ENCODE measurements around the gene ANAPC10. TPM values are rescaled to one million over a fixed set of nuclear protein-coding genes. Genes with fewer than 3 reads are reported as not detected.

ANAPC10 gene
- total RNA-seq, 1 experiment from 2014 or later = 38.9 TPM

GRCh38 chr4:145090380-145090779 is 7.6 kb downstream of the ANAPC10 start:
- intact Hi-C loops (cut with micrococcal nuclease) = loop anchor here (10.0 kb wide), 1 partner anchor 524 kb away; the partner anchor contains the start of gene MMAA

DNA sequence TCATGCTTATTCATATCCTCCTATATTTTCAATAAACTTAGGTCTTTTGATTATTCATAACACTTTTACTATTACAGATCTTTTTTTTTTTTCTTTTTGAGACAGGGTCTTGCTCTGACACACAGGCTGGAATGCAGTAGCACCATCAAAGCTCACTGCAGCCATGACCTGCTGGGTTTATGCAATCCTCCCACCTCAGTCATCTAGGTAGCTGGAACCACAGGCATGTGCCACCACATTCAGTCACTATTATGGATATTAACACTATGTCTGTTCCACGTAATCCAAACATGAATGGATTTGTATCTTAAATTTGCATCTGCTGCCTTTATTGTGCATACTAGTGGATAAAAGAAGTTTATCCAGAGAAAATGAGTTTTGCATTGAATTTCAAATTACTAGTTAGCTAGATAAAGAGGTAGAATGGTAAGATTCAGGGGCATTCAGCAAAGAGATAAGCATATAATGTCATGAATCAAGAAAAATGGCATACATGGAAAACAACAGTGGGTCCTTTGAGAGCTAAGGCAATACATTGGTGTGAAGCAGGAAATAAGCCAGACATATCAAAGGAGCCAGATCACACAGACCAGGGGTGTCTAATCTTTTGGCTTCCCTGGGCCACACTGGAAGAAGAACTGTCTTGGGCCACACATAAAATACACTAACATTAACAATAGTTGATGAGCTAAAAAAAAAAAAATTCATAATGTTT is 13.9 kb downstream of the ANAPC10 start:
- POLR2A ChIA-PET = interaction anchor here (1.1 to 3.6 kb wide), 2 partner anchors 13 to 49 kb away, joined by 4 to 17 read pairs; partner anchors contain the start of genes ABCE1 and ANAPC10

More at GRCh38 chr4:145090380-145090779, 7.6 kb downstream of the ANAPC10 start:
- TF ChIP-seq, protein P1, sequence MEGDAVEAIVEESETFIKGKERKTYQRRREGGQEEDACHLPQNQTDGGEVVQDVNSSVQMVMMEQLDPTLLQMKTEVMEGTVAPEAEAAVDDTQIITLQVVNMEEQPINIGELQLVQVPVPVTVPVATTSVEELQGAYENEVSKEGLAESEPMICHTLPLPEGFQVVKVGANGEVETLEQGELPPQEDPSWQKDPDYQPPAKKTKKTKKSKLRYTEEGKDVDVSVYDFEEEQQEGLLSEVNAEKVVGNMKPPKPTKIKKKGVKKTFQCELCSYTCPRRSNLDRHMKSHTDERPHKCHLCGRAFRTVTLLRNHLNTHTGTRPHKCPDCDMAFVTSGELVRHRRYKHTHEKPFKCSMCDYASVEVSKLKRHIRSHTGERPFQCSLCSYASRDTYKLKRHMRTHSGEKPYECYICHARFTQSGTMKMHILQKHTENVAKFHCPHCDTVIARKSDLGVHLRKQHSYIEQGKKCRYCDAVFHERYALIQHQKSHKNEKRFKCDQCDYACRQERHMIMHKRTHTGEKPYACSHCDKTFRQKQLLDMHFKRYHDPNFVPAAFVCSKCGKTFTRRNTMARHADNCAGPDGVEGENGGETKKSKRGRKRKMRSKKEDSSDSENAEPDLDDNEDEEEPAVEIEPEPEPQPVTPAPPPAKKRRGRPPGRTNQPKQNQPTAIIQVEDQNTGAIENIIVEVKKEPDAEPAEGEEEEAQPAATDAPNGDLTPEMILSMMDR (IDR thresholded peaks at IDR 0.05; ENCODE audit: unreplicated experiment) = no peak
- ChIA-PET CTCF (no interaction called here), POLR2A (no interaction called here)
- Mint-ChIP-seq H3K27me3 (ENCODE audit: insufficient read depth, unreplicated experiment) (no peaks in the 10 kb centered on the region), H3K9me3 (ENCODE audit: unreplicated experiment) (peaks cover 19% of the 10 kb centered on the region), H3K27ac (ENCODE audit: low read depth, unreplicated experiment) (no peak overlapping the region), H3K36me3 (ENCODE audit: insufficient read depth, unreplicated experiment) (peaks cover 52% of the 10 kb centered on the region), H3K4me1 (ENCODE audit: insufficient read depth, unreplicated experiment) (peaks cover 9% of the 10 kb centered on the region), H3K4me3 (ENCODE audit: unreplicated experiment) (no peak overlapping the region)
- no peak for DNase-seq (ENCODE audit: unreplicated experiment)
- BruUV-seq (replicated peaks) = no TSS peak

GRCh38 chr4:145081756-145082155 is 16.2 kb downstream of the ANAPC10 start:
- CTCF ChIA-PET = no interaction called here

More for the DNA sequence above, 13.9 kb downstream of the ANAPC10 start:
- no peak overlapping the region for H3K27ac Mint-ChIP-seq (ENCODE audit: low read depth, unreplicated experiment)
- H3K9me3 Mint-ChIP-seq (ENCODE audit: unreplicated experiment) = no peaks in the 10 kb centered on the region
- DNase-seq (ENCODE audit: unreplicated experiment) = no peak
- no peaks in the 10 kb centered on the region for H3K4me1 Mint-ChIP-seq (ENCODE audit: insufficient read depth, unreplicated experiment)
- CTCF ChIA-PET = interaction anchor here (0.6 to 2.3 kb wide), 6 partner anchors 13 to 917 kb away, joined by 3 to 7 read pairs (median 4); partner anchors contain the start of genes ABCE1 and ANAPC10
- no TSS peak for BruUV-seq (replicated peaks)
- intact Hi-C loops (cut with micrococcal nuclease) = no loop called here
- TF ChIP-seq, protein P1 (IDR thresholded peaks at IDR 0.05; ENCODE audit: unreplicated experiment) = no peak
- H3K4me3 Mint-ChIP-seq (ENCODE audit: unreplicated experiment) = no peak overlapping the region
- no peaks in the 10 kb centered on the region for H3K27me3 Mint-ChIP-seq (ENCODE audit: insufficient read depth, unreplicated experiment)
- H3K36me3 Mint-ChIP-seq (ENCODE audit: insufficient read depth, unreplicated experiment) = peaks cover 45% of the 10 kb centered on the region

GRCh38 chr4:145076469-145076855 is 21.5 kb downstream of the ANAPC10 start:
- ChIA-PET POLR2A (no interaction called here), CTCF (interaction anchor here (1.9 kb wide), 1 partner anchor 15 kb away, joined by 6 read pairs; no protein-coding TSS in a partner anchor)
- intact Hi-C loops (cut with micrococcal nuclease) = no loop called here
- H3K27ac Mint-ChIP-seq (ENCODE audit: low read depth, unreplicated experiment) = no peak overlapping the region
- peaks cover 8% of the 10 kb centered on the region for H3K9me3 Mint-ChIP-seq (ENCODE audit: unreplicated experiment)
- no peaks in the 10 kb centered on the region for H3K4me1 Mint-ChIP-seq (ENCODE audit: insufficient read depth, unreplicated experiment)
- no peak for DNase-seq (ENCODE audit: unreplicated experiment)
- H3K36me3 Mint-ChIP-seq (ENCODE audit: insufficient read depth, unreplicated experiment) = peaks cover 35% of the 10 kb centered on the region
- TF ChIP-seq, protein P1 (IDR thresholded peaks at IDR 0.05; ENCODE audit: unreplicated experiment) = no peak
- H3K27me3 Mint-ChIP-seq (ENCODE audit: insufficient read depth, unreplicated experiment) = no peaks in the 10 kb centered on the region
- no peak overlapping the region for H3K4me3 Mint-ChIP-seq (ENCODE audit: unreplicated experiment)
- no TSS peak for BruUV-seq (replicated peaks)

More at GRCh38 chr4:145081756-145082155, 16.2 kb downstream of the ANAPC10 start:
- POLR2A ChIA-PET = no interaction called here
- TF ChIP-seq, protein P1 (IDR thresholded peaks at IDR 0.05; ENCODE audit: unreplicated experiment) = no peak
- intact Hi-C loops (cut with micrococcal nuclease) = no loop called here
- no TSS peak for BruUV-seq (replicated peaks)
- DNase-seq (ENCODE audit: unreplicated experiment) = no peak
- Mint-ChIP-seq H3K27me3 (ENCODE audit: insufficient read depth, unreplicated experiment) (no peaks in the 10 kb centered on the region), H3K36me3 (ENCODE audit: insufficient read depth, unreplicated experiment) (peaks cover 23% of the 10 kb centered on the region), H3K4me3 (ENCODE audit: unreplicated experiment) (no peak overlapping the region), H3K9me3 (ENCODE audit: unreplicated experiment) (peaks cover 8% of the 10 kb centered on the region), H3K4me1 (ENCODE audit: insufficient read depth, unreplicated experiment) (no peaks in the 10 kb centered on the region), H3K27ac (ENCODE audit: low read depth, unreplicated experiment) (no peak overlapping the region)
